ENCODE measurements around the gene SUCLA2.

DNA sequence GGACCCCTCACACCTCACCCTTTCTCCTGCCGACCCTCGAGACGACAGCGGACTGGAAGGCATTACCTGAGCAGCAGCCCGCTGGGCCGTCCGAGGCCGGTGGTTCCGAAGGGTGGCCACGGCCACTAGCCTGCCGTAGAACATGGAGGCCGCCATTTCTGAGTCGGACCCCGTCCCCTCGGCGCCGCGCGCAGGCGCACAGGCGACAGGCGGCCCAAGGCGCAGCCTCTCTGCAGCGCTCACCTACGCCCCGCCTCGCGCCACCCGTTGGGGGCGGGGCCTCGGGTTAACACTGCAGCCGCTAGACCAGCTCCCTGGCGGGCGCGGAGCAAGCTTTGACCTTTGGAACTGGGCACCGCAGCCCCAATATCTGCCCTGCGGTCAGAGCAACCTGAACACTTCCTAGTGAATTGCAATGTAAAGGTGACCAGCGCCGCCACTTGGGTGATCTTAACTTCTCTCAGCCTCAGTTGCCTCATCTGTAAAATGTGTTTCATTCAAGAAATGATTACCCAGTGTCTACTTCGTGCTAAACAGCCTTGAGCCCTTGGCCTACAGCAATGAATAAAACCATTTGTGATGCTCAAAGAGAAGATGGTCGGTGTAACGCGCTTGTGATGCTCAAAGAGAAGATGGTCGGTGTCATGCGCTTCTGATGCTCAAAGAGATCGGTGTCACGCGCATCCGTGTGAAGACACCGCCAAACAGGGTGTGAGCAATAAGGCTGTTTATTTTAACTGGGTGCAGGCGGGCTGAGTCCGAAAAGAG lies at the start of gene SUCLA2:
- TF ChIP-seq TAF1 (IDR thresholded peaks at IDR 0.05; ENCODE audit: borderline replicate concordance, insufficient read depth, low read length), result no peak
- TF ChIP-seq POLR2AphosphoS5 (IDR thresholded peaks at IDR 0.05; ENCODE audit: low read depth, low read length), result peak; percentile 65
